OCI-LY3 (cell line): ENCODE measurements around the gene MED16.

Experiments
- EZH2phosphoT487 ChIP-seq: fragments of 200-600 bp; shearing (Covaris generic); IDR thresholded peaks from 2 replicates; pipeline ENCODE4 v1.6.1; 2018; ENCODE audit warnings: antibody characterized with exemption, mixed run types, low read depth
- TF ChIP-seq, protein P1 (sequence below): fragments of 200-600, 300-600 bp; sonication (generic); IDR thresholded peaks from 2 replicates; pipeline ENCODE4 v1.5.1; 2014; ENCODE audit warnings: antibody characterized with exemption, low read length, low read depth

GRCh38 chr19:887072-887471 lies 5.9 kb downstream of the MED16 start:
- TF ChIP-seq, protein P1, sequence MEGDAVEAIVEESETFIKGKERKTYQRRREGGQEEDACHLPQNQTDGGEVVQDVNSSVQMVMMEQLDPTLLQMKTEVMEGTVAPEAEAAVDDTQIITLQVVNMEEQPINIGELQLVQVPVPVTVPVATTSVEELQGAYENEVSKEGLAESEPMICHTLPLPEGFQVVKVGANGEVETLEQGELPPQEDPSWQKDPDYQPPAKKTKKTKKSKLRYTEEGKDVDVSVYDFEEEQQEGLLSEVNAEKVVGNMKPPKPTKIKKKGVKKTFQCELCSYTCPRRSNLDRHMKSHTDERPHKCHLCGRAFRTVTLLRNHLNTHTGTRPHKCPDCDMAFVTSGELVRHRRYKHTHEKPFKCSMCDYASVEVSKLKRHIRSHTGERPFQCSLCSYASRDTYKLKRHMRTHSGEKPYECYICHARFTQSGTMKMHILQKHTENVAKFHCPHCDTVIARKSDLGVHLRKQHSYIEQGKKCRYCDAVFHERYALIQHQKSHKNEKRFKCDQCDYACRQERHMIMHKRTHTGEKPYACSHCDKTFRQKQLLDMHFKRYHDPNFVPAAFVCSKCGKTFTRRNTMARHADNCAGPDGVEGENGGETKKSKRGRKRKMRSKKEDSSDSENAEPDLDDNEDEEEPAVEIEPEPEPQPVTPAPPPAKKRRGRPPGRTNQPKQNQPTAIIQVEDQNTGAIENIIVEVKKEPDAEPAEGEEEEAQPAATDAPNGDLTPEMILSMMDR, result no peak
- TF ChIP-seq EZH2phosphoT487, result no peak
